NCI-H2029 (cell line): Measurements from ENCODE around the gene RPRML.
"Not testable (repeated sequence)": the region's sequence is repeated elsewhere in the genome, so short reads cannot be mapped to it uniquely, and the experiment has no call there.

Experiments
- DNase-seq: peaks from one replicate; lab custom pipeline; 2025; lab: John Stamatoyannopoulos, UW

RPRML gene

DNA sequence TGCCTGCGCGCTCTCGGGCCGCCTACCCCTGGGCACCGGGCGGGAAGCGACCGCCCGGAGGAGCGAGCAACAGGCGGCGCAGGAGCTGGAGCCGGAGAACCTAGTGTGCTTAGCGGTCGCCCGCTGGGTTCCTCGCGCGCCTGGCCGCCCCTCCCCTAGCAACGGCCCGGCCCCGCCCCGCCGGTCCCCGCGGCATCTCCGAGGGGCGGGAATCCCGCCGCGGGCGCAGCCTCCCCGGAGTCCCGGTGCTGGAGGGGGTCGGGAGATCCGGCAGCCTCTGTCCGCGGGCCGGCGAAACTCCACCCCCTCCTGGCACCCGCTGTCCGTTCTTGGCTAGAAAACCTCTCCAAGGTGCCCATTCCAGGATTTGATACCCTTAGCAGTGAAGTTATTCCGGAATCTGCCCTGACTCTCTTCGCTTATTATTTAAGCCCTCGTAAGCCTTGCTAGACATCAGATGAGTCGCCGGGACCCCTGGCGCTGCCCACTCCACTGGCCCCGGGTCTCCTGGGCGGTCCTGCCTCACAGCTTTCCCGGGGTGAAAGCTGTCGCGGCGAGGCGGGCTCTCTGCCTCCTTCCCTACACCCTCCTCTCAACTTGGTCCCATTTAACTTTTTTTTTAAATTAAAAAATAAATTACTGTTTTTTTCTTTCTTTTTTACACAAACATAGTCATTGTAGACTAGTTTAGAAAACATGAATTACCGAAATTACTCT is at the start of gene RPRML:
TSS of gene RPRML (minus strand) at position 107 of the 717 bp plus-strand sequence. CDS start 246 bp downstream, outside the sequence.
- no peak for DNase-seq

DNA sequence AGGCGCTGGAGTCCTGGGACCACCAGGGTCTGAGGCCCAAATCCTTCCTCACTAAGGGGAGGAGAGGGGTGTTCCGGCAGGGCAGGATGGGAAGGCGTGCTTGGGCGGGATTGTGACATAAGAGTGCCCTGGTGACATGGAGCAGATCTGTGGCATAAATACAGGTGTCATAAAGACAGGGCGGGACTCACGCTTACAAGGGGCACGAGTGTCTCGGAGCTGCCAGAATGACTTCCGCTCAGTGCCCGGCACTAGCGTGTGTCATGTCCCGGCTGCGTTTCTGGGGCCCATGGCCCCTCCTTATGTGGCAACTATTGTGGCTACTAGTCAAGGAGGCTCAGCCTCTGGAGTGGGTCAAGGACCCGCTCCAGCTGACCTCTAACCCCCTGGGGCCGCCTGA is 37.9 kb upstream of the RPRML start:
- not testable (repeated sequence) for DNase-seq

DNA sequence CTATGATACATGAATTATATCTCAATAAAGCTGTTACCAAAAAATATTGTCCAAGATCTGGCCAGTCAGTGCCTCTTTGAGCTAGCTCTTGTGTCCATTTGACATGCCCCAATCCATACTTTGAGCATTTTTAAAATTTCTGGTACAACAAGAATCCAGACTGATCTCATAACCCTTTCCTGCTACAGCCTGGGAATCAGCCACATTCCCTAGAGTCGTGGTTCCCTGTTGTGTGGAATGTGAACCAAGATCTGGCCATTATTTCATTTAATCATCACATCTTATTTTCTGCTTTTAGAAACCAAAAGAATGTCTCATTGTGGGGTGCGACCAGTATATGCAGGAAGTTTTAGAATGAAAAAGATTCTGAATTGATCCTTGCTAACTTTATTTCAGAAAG is 34.3 kb upstream of the RPRML start:
- no peak for DNase-seq

DNA sequence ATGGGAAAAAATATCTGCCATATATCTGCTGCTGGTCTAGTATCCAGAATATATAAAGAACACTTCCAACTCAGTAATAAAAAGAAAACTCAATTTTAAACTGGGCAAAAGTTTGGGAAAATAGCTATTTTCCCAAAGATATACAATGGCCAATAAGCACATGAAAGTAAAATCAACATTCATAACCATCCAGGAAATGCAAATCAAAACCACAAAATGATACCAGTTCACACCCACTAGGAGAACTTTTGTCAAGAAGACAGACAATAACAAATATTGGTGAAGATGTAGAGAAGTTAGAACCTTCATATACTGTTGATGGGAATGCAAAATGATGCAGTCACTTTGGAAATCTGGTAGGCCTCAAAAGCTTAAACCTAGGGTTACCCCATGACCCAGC is 33.4 kb upstream of the RPRML start:
- no peak for DNase-seq

DNA sequence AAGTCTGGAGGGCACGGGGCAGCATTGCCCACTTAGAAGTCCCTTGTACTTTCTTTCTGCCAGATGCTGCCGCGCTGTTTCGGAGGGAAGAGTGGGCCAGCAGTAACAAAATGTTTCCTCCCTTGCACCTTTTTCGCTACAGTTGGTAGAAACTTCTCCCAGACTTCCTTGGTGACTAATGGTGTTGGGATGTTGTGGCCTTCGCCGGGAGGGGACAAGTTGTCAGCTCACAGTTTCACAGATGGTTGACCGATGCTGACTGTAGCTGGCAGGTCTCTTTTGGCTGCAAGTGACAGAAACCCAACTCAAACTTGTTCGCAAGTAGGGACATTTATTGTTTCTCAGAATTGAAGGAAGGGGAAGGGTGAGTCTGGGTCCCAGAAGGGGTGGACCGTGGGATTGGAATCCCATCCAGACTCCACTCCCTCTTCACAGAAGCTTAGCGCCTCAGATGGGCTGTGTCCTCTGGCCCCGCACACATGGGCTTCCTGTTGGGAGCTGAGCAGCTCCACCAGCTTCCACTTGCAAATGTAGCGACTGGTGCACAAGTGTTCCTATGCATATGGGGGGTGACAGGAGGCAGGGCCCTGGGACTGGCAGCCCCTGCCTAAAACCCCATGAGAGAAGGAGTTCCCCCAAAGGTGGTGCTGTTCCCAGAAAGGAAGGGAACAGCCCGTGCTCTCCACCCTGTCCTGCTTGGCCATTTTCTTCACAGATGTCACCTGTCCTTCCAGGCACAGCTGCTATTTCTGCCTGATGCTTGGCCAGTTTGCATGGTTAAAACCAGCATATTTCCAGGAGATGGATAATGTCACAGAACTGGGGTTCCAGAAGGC is 30.9 kb upstream of the RPRML start:
- no peak for DNase-seq

DNA sequence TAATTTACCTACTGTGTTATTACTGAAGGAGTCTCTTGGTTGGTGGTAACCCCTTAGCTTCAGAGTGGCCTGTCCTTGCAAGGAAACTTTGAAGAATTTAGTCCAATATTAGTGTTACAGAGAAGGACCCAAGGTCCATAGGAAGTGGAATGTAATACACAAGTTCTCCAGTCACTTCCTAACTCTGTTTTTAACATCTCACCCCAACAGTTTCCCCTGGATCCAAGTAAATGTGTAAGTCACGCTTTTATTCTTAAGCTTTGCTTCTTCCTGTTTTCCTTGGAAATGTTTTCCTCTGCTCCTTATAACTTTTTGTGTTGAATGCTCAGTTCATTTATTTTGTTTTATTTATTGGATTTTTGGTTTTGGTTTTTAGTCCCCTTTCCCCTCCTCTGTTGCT is 25.9 kb upstream of the RPRML start:
- DNase-seq = no peak

DNA sequence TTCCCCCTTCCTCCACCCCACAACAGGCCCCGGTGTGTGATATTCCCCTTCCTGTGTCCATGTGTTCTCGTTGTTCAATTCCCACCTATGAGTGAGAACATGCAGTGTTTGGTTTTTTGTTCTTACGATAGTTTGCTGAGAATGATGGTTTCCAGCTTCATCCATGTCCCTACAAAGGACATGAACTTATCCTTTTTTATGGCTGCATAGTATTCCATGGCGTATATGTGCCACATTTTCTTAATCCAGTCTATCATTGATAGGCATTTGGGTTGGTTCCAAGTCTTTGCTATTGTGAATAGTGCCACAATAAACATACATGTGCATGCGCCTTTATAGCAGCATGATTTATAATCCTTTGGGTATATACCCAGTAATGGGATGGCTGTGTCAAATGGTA is 24.8 kb upstream of the RPRML start:
- not testable (repeated sequence) for DNase-seq

DNA sequence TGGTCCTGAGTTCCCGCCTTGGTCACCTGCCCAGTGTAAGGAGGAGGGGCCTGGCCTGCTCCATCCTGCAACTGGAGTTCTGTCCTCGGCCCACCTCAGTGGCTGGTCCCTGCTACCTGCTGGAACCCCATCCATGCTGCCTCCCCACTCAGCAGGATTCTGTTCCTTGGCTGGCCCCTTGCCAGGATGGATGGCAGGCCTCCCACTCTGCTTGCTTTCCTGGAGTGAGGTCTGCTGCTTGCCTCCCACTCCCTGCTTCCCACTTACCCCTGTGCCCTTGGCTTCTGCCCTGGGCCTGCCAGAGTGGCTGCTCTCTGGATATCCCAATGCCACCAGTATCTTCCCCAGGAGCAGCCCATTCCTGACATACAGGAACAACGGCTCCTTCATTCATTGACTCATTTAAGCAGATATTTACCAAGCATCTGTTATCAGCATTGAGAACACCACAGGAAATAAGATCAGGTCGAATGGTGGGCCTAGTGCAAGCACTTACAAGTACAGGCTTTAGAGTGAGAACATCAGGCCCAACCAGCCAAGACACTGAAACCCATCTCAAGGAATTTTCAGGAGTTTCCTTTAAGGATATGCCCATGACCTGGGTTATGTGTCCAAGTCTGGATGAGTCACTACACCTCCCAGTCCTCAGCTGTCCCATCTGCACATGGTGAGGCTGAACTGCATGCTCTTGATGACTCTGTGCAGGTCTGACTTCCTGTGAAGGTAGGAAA is 17.0 kb upstream of the RPRML start:
- DNase-seq = no peak

DNA sequence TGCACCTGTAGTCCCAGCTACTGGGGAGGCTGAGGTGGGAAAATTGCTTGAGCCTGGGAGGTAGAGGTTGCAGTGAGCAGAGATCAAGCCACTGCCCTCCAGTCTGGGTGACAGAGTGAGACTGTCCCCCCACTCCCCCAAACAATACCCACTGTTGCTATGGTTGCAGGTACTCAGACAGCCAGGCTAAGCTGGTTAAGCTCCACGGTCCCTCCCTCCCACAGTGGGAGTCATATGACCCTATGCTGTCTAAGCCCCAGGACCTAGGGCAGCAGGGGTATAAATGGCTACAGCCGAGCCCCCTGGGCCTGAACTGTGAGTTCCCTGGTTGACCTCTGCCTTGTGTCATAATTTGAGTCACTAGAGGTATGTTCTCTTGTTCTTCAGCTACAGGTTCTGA is 15.9 kb upstream of the RPRML start:
- DNase-seq = no peak

DNA sequence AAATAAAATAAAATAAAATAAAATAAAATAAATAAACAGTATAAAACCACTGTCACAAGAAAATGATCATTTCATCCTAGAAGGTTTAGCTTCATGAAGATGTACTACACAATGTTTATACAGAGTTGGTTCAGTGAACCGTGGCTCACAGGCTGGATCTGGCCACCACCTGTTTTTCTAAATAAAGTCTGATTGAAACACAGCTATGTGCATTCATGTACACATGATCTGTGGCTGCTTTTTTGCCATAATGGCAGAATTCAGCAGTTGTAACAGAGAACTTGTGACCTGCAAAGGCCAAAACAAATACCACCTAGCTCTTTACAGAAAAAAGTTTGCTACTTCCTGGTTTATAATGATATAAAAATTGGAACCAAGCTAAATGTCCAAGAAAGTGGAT is 12.6 kb upstream of the RPRML start:
- no peak for DNase-seq

DNA sequence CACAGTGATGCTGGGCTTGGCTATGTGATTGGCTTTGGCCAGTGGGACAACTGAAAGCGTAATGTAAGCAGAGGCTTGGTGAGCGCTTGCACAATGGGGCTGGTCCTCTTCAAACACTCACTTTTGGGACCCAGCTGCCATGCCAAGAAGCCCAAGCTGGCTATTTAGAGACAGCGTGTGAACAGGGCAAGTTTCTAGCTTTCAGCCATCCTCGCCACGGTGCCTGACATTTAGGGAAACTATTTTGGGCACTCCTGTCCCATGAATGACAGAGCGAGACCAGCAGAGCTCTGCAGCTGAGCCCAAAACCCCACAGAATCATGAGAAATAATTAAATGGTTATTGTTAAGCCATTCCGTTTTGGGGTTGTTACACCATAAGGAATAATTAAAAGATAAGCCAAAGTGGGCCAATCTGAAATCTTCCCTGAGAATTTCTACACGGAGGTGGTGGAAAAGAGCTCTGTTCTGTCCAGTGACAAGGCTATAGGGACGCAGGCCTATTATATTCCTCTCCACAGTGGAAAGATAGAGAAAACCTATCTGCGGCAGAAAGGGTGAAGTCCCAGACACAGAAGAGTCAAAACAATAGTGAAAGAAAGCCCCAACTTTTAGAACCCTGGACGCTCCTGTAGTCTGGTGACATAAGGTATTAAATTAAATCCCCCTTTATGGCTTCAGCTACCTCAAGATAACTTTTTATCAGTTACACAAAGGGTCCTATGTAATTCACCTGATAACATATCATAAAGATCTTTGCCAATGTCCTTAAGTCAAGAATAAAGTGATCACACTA is 10.8 kb upstream of the RPRML start:
- no peak for DNase-seq

DNA sequence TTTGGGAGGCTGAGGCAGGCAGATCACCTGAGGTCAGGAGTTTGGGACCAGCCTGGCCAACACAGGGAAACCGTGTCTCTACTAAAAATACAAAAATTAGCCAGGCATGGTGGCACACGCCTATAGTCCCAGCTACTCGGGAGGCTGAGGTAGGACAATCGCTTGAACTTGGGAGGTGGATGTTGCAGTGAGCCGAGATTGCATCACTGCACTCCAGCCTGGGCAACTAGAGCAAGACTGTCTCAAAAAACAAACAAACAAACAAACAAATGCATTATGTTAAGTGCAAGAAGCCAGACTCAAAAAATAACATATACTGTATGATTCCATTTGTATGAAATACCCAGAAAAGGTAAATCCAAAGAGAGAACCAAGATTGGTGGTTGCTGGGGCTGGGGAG is 8.9 kb upstream of the RPRML start:
- DNase-seq = not testable (repeated sequence)

DNA sequence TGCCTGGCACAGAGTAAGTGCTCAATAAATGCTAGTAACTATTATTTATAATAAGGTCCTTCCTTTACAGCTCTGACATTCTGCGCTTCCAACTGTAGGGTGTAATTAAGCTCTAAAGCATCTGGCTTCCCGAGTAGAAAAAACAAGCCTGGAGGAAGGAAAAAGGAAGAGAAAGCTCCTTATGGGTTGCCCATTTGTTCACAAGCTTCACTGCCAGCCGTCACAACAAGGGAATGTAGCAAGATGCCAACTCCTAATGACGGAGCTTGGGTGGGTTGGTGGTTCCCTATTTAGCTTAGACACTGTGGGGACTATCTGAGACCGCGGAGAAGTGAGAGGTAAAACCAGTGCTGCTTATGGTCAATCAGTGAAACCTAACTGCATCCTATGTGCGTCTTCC is 7.3 kb upstream of the RPRML start:
- no peak for DNase-seq

DNA sequence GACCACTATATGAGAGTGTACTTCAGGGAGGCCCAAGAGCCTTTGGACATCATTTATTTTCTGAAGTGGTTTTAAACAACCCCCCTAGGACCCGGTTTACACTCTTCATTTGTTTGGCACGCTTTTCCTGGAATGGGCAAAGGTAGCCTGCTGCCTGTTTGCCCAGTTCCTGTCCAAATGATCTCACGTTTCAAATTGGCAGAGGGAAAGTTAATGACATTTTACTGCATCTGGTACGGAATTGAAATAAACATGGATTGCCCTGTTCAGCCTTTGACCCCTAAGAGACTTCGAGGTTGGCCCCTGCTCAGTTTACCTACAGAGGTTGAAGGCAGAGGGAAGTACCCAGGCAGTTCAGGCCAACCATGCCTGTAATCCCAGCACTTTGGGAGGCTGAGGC is 5.8 kb upstream of the RPRML start:
- DNase-seq = peak; percentile 52

DNA sequence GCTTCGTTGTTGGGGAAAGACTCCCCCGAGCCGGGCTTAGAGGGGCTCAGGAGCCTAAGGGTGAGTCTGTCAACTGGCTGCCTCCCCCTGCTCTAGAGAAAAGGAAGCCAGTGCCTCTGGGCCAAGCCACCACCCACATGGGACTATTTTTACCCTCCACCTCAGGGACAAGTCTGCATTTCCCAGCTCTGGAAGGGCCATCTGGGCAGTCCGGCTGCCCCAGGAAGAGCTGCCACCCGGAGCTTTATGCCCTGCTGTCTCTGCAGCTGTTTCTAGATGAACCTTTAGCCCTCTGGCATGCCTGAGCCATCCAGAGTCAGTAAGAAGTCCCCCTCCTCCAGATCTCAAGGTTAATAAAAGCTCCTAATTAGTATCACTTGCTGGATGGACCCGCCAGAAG is 5.3 kb upstream of the RPRML start:
- DNase-seq = no peak

DNA sequence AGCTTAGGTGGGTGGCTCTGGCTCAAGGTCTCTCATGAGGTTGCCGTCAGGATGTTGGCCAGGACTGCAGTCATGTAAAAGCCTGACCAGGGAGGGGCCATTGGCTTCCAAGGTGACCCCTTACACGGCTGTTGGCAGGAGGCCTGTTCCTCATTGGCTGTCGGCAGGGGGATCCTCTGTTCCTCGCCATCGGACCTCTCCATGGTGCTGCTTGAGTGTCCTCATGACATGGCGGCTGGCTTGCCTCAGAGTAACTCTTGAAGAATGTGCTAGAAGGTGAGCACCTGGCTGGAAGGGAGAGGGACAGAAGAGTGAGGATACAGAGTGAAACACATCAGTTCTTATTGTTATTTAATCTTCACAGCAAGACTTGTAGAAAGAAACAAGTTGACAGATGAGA is 4.7 kb upstream of the RPRML start:
- no peak for DNase-seq

DNA sequence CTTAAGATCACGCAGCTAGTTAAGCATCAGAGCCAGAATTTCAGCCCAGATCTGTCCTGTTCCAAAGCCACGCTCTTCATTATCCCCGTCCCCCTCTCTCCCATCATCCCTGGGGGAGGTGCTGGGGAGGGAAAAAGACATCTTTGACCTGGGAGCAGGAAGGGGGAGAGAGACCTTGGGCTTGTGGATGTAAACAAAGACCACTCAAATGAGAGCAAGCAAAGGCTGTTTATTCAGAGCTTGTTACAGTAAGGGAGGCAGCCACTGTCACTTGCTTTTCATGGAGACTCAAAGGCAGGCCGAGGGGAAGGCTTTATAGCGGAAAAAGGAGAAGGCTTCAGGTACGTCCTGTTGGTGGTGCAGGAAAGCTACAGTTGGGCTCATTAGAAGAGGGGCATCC is 3.5 kb upstream of the RPRML start:
- DNase-seq = no peak

DNA sequence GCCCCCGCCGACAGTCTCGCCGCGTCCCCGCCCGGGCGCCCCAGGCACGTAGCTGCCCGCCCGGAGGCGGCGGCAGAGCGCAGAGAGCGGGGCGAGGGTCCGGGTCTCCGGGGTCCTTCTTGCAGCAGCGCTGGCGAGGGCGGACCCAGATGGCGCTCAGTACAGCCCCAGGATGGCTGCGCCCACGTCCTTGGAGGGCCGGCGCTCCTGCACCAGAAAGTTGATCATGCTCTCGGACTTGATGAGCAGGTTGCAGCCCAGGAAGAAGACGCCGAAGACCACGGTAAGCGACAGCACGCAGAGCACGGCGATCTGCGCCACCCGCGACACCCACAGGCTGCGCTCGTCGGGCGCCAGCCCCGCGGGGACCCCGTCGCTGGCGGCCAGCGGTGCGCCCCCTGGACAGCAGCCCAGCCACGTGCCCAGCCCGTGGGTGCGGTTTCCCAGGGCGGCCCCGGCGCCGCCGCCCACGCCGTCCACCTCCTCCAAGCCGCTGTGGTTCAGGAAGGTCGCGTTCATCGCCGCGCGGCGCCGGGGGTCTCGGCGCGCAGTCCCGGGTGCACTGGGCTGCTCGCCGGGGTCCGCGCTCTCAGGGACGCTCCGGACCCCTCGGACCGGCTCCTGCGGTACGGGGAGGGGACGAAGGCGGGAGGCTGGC is 435 bp downstream of the RPRML start:
- no peak for DNase-seq

DNA sequence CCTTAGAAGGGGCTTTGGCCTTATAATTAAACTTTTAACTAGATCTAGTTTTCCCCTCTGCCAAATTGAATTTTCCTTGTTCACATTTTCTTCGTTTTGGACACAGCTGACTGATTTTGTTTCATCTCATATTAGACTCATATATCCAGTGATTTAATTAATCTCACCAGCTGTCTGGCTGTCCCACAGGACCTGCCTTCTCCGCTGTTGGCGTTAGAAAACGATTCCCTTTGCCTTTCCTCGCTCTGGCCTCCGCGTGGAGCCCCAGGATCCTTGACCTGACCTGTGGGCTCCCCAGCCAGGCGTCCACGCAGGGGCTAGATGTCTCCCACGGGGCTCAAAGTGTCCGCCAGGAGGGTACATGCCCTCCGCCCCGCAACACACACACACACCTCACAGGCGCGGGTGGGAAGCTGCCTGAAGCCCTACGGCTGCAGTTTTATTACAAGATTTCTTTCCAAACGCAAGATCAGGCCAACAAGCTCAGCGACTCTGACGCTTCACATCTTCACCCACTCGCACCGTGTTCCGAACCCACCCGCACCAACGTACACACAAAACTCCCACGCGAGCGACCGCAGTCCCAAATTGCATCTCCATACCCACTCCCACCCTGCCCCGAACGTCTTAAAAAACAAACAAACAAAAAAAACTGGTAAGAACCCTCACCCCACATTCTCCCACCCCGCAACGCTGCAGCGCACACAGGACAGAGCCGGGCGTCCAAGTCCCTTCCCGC is 1.1 kb downstream of the RPRML start:
- no peak for DNase-seq

DNA sequence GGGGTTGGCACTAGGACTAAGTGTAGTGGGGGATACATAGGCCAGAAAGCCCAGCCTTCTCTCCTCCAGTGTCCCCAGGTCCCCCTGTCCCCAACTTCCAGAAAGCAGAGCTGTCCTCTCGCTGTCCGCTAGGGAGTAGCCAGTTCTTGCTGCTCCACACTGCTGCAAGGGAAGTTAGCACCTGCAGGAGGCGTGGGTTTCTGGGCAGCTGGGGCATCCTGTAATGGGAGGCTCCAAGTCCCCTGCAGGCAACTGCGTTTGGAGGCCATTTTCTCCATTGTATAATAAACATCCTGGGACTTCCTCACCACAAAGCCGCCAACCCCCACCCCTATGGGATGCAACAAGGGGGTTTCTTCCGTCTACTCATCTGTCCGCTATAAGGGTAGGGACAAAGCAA is 1.7 kb downstream of the RPRML start:
- DNase-seq = no peak
